Measurements from ENCODE around the gene VIPAS39. TPM values are rescaled to one million over a fixed set of nuclear protein-coding genes. Genes with fewer than 3 reads are reported as not detected.

Gene VIPAS39
- total and polyA plus RNA-seq, 2 of the 13 experiments (the other 11 are each of a cell fraction or from before 2014, with no cell fraction given): 13.3 to 21.5 TPM

DNA sequence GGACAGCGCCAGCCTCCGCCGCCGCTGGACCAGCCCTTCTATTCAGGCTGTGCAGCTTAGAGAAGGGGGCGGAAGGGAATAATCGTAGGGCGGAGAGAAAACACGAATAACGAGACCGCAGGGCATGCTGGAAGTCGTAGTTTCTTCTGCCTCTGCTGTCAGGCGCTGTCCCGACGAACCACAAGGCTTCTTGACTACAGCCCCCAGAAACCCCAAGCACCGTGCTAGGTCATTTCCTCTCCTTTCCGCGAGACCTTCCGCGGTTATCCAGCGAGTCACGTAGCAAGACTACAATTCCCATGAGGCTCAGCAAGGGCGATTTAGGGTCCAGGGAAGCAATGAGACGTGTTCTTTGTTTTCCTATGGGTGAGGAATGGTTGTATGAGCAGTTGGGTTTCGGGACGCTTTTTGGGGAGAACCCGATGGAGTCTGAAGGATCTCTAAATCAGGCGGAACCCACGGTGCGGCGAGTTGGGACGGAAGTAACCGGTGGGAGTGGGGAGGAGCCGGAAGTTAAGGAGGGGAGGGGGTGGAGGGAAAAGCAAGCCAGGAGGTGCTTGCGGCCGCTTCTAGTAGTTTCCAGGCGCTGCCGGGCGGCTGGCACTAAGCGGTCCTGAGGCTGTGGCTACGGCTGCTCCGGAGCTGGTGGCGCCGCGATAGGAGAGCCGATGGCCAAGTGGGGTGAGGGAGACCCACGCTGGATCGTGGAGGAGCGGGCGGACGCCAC, at the start of gene VIPAS39, which contains the start of gene AHSA1 (continued):
- TF ChIP-seq, protein P1, sequence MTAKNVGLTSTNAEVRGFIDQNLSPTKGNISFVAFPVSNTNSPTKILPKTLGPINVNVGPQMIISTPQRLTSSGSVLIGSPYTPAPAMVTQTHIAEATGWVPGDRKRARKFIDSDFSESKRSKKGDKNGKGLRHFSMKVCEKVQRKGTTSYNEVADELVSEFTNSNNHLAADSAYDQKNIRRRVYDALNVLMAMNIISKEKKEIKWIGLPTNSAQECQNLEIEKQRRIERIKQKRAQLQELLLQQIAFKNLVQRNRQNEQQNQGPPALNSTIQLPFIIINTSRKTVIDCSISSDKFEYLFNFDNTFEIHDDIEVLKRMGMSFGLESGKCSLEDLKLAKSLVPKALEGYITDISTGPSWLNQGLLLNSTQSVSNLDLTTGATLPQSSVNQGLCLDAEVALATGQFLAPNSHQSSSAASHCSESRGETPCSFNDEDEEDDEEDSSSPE (CRISPR knock-in tag; IDR thresholded peaks at IDR 0.05): no peak
- TF ChIP-seq, protein P2, sequence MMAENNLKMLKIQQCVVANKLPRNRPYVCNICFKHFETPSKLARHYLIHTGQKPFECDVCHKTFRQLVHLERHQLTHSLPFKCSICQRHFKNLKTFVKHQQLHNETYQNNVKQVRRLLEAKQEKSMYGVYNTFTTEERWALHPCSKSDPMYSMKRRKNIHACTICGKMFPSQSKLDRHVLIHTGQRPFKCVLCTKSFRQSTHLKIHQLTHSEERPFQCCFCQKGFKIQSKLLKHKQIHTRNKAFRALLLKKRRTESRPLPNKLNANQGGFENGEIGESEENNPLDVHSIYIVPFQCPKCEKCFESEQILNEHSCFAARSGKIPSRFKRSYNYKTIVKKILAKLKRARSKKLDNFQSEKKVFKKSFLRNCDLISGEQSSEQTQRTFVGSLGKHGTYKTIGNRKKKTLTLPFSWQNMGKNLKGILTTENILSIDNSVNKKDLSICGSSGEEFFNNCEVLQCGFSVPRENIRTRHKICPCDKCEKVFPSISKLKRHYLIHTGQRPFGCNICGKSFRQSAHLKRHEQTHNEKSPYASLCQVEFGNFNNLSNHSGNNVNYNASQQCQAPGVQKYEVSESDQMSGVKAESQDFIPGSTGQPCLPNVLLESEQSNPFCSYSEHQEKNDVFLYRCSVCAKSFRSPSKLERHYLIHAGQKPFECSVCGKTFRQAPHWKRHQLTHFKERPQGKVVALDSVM (CRISPR knock-in tag; IDR thresholded peaks at IDR 0.05): no peak
- TF ChIP-seq SP140L (CRISPR knock-in tag; IDR thresholded peaks at IDR 0.05; ENCODE audit: borderline replicate concordance) (0 out of 2 replicates have a peak, but pooled peaks have one; percentile 9), ZNF253 (CRISPR knock-in tag; IDR thresholded peaks at IDR 0.05; ENCODE audit: borderline replicate concordance) (no peak), CCDC6 (CRISPR knock-in tag; IDR thresholded peaks at IDR 0.05) (peak; percentile 55; the same call in 1 of the 2 replicates), HOXA9 (CRISPR knock-in tag; IDR thresholded peaks at IDR 0.05; ENCODE audit: borderline replicate concordance) (no peak), ASH2L (IDR thresholded peaks at IDR 0.05; ENCODE audit: insufficient read length, low read depth, low read length) (peak; percentile 94), MIER2 (CRISPR knock-in tag; IDR thresholded peaks at IDR 0.05) (no peak), ZNF724P (CRISPR knock-in tag; IDR thresholded peaks at IDR 0.05; ENCODE audit: borderline replicate concordance) (no peak), HHEX (CRISPR knock-in tag; IDR thresholded peaks at IDR 0.05) (0 out of 2 replicates have a peak, but pooled peaks have one; percentile 50)
- TF ChIP-seq, protein P3, sequence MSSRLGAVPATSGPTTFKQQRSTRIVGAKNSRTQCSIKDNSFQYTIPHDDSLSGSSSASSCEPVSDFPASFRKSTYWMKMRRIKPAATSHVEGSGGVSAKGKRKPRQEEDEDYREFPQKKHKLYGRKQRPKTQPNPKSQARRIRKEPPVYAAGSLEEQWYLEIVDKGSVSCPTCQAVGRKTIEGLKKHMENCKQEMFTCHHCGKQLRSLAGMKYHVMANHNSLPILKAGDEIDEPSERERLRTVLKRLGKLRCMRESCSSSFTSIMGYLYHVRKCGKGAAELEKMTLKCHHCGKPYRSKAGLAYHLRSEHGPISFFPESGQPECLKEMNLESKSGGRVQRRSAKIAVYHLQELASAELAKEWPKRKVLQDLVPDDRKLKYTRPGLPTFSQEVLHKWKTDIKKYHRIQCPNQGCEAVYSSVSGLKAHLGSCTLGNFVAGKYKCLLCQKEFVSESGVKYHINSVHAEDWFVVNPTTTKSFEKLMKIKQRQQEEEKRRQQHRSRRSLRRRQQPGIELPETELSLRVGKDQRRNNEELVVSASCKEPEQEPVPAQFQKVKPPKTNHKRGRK (CRISPR knock-in tag; IDR thresholded peaks at IDR 0.05): no peak
- TF ChIP-seq, protein P4, sequence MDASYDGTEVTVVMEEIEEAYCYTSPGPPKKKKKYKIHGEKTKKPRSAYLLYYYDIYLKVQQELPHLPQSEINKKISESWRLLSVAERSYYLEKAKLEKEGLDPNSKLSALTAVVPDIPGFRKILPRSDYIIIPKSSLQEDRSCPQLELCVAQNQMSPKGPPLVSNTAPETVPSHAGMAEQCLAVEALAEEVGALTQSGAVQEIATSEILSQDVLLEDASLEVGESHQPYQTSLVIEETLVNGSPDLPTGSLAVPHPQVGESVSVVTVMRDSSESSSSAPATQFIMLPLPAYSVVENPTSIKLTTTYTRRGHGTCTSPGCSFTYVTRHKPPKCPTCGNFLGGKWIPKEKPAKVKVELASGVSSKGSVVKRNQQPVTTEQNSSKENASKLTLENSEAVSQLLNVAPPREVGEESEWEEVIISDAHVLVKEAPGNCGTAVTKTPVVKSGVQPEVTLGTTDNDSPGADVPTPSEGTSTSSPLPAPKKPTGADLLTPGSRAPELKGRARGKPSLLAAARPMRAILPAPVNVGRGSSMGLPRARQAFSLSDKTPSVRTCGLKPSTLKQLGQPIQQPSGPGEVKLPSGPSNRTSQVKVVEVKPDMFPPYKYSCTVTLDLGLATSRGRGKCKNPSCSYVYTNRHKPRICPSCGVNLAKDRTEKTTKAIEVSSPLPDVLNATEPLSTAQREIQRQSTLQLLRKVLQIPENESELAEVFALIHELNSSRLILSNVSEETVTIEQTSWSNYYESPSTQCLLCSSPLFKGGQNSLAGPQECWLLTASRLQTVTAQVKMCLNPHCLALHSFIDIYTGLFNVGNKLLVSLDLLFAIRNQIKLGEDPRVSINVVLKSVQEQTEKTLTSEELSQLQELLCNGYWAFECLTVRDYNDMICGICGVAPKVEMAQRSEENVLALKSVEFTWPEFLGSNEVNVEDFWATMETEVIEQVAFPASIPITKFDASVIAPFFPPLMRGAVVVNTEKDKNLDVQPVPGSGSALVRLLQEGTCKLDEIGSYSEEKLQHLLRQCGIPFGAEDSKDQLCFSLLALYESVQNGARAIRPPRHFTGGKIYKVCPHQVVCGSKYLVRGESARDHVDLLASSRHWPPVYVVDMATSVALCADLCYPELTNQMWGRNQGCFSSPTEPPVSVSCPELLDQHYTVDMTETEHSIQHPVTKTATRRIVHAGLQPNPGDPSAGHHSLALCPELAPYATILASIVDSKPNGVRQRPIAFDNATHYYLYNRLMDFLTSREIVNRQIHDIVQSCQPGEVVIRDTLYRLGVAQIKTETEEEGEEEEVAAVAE (CRISPR knock-in tag; IDR thresholded peaks at IDR 0.05; ENCODE audit: borderline replicate concordance): peak; percentile 16; the same call in 1 of the 2 replicates
- TF ChIP-seq, protein P5, sequence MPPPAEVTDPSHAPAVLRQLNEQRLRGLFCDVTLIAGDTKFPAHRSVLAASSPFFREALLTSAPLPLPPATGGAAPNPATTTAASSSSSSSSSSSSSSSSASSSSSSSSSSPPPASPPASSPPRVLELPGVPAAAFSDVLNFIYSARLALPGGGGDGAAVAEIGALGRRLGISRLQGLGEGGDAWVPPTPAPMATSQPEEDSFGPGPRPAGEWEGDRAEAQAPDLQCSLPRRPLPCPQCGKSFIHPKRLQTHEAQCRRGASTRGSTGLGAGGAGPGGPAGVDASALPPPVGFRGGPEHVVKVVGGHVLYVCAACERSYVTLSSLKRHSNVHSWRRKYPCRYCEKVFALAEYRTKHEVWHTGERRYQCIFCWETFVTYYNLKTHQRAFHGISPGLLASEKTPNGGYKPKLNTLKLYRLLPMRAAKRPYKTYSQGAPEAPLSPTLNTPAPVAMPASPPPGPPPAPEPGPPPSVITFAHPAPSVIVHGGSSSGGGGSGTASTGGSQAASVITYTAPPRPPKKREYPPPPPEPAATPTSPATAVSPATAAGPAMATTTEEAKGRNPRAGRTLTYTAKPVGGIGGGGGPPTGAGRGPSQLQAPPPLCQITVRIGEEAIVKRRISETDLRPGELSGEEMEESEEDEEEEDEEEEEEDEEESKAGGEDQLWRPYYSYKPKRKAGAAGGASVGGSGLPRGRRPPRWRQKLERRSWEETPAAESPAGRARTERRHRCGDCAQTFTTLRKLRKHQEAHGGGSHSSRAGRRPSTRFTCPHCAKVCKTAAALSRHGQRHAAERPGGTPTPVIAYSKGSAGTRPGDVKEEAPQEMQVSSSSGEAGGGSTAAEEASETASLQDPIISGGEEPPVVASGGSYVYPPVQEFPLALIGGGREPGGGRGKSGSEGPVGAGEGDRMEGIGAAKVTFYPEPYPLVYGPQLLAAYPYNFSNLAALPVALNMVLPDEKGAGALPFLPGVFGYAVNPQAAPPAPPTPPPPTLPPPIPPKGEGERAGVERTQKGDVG (CRISPR knock-in tag; IDR thresholded peaks at IDR 0.05; ENCODE audit: borderline replicate concordance): no peak
- TF ChIP-seq, protein P6, sequence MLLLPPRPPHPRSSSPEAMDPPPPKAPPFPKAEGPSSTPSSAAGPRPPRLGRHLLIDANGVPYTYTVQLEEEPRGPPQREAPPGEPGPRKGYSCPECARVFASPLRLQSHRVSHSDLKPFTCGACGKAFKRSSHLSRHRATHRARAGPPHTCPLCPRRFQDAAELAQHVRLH (CRISPR knock-in tag; IDR thresholded peaks at IDR 0.05; ENCODE audit: borderline replicate concordance, low read depth): 0 out of 2 replicates have a peak, but pooled peaks have one; percentile 14
